GM12878 (cell line): ENCODE measurements around the gene SARS2. TPM values are rescaled to one million over a fixed set of nuclear protein-coding genes. Genes with fewer than 3 reads are reported as not detected.
A peak's percentile ranks its signal among the peaks of the same experiment; 100 is the strongest.

ENCODE experiments used
- ATF7 ChIP-seq: fragments of 450-650 bp; IDR thresholded peaks from 2 replicates; pipeline ENCODE4 v1.6.1; 2016; ENCODE audit warnings: low read depth, mild to moderate bottlenecking
- BCL11A ChIP-seq: IDR thresholded peaks from 2 replicates; pipeline ENCODE4 v1.6.1; 2011; ENCODE audit warnings: low read depth, low read length
- BMI1 ChIP-seq: fragments of 450-650 bp; IDR thresholded peaks from 2 replicates; pipeline ENCODE4 v1.6.1; 2016; ENCODE audit warnings: mild to moderate bottlenecking, moderate library complexity, borderline replicate concordance
- CREM ChIP-seq: IDR thresholded peaks from 2 replicates; pipeline ENCODE4 v1.6.1; 2014; ENCODE audit warnings: antibody characterized with exemption, low read depth
- ETV6 ChIP-seq, 2 experiments: fragments of 450-650 bp in 1 of 2; IDR thresholded peaks in 1 of 2; conservative IDR thresholded peaks in 1 of 2; 2 replicates each; pipeline ENCODE4 v1.6.1; 2014; ENCODE audit warnings: antibody characterized with exemption in 1 of 2, borderline replicate concordance in 1 of 2, low read depth in 1 of 2, mild to moderate bottlenecking in 1 of 2, moderate library complexity in 1 of 2
- HDGF ChIP-seq: fragments of 450-650 bp; IDR thresholded peaks from 2 replicates; pipeline ENCODE4 v1.6.1; 2016; ENCODE audit warnings: antibody characterized with exemption
- JUNB ChIP-seq: IDR thresholded peaks from 2 replicates; pipeline ENCODE4 v1.6.1; 2016; ENCODE audit warnings: antibody characterized with exemption, mild to moderate bottlenecking
- KDM1A ChIP-seq: fragments of 200-600 bp; sonication (generic); IDR thresholded peaks from 2 replicates; pipeline ENCODE4 v1.6.1; 2016; ENCODE audit warnings: borderline replicate concordance
- LARP7 ChIP-seq: fragments of 450-650 bp; IDR thresholded peaks from 2 replicates; pipeline ENCODE4 v1.6.1; 2017; ENCODE audit warnings: mild to moderate bottlenecking
- NFYA ChIP-seq: IDR thresholded peaks from 2 replicates; pipeline ENCODE4 v1.6.1; 2011; ENCODE audit warnings: low read depth, mild to moderate bottlenecking, low read length, improper control_type of control experiment, borderline replicate concordance
- POLR2AphosphoS2 ChIP-seq: IDR thresholded peaks from 2 replicates; pipeline ENCODE4 v1.6.1; 2011; ENCODE audit warnings: low read depth, mild to moderate bottlenecking, low read length, improper control_type of control experiment, moderate library complexity
- SPI1 ChIP-seq: IDR thresholded peaks from 2 replicates; pipeline ENCODE4 v1.6.1; 2011; ENCODE audit warnings: low read depth, mild to moderate bottlenecking, low read length, moderate library complexity, borderline replicate concordance; ENCODE audit not compliant: insufficient read depth
- TBL1XR1 ChIP-seq: IDR thresholded peaks from 2 replicates; pipeline ENCODE4 v1.6.1; 2012; ENCODE audit warnings: low read depth, low read length, improper control_type of control experiment
- WRNIP1 ChIP-seq: IDR thresholded peaks from 2 replicates; pipeline ENCODE4 v1.6.1; 2011; ENCODE audit warnings: low read depth, low read length, improper control_type of control experiment, borderline replicate concordance
- ZNF207 ChIP-seq: fragments of 450-650 bp; IDR thresholded peaks from 2 replicates; pipeline ENCODE4 v1.6.1; 2014; ENCODE audit warnings: antibody characterized with exemption, mild to moderate bottlenecking, borderline replicate concordance
- ZNF274 ChIP-seq: IDR thresholded peaks from one replicate; pipeline ENCODE4 v1.8.0; 2011; ENCODE audit not compliant: insufficient read length, insufficient read depth
- polyA plus RNA-seq, 11 experiments: library from polyadenylated mRNA; depleted of rRNA in 4 of 11; unstranded in 6 of 11; stranded (reverse) in 5 of 11; fragments of >200 nt; fragmentation: Nextera tagmentation in 4 of 11; fragmentation: Illumina TruSeq in 1 of 11; extraction: Ambion mirVana in 4 of 11; extraction: Trizol in 1 of 11; gene quantifications; 1 replicate in 1 of 11; 2 replicates in 10 of 11; pipeline versions ENCODE4 v1.2.1 to v1.2.3, GENCODE V29; 2011 to 2016; ENCODE audit warnings: inconsistent platforms in 2 of 11, missing spikeins in 2 of 11, low read depth in 1 of 11
- total RNA-seq, 4 experiments: library from RNA; depleted of rRNA in 3 of 4; stranded (reverse); fragments of >200 nt in 3 of 4; fragmentation: Illumina TruSeq in 1 of 4; extraction: Trizol in 1 of 4; gene quantifications; 2 replicates each; pipeline versions ENCODE4 v1.2.1 to v1.2.3, GENCODE V29; 2013 to 2021
- TF ChIP-seq, protein P1 (sequence below): IDR thresholded peaks from 2 replicates; pipeline ENCODE4 v1.6.1; 2011; ENCODE audit warnings: low read depth, mild to moderate bottlenecking, low read length, moderate library complexity, borderline replicate concordance; ENCODE audit errors: extremely low read depth
- TF ChIP-seq, protein P2 (sequence below): fragments of 450-650 bp; IDR thresholded peaks from 2 replicates; pipeline ENCODE4 v1.6.1; 2017; ENCODE audit warnings: mild to moderate bottlenecking, low read depth, inconsistent platforms; ENCODE audit not compliant: poor library complexity, severe bottlenecking
- TF ChIP-seq, protein P3 (sequence below): fragments of 450-650 bp; formaldehyde crosslinking; IDR thresholded peaks from 2 replicates; pipeline ENCODE4 v1.4.0; 2022; ENCODE audit warnings: mild to moderate bottlenecking, moderate library complexity
- TF ChIP-seq, protein P4 (sequence below), 3 experiments: IDR thresholded peaks in 2 of 3; conservative IDR thresholded peaks in 1 of 3; 2 replicates each; pipeline ENCODE4 v1.5.1; 2011; ENCODE audit warnings: low read depth in 3 of 3, low read length in 3 of 3, mild to moderate bottlenecking in 3 of 3, control low read depth in 2 of 3, moderate library complexity in 2 of 3, inconsistent platforms in 1 of 3, mixed read lengths in 1 of 3; ENCODE audit not compliant: control insufficient read depth in 2 of 3, insufficient read depth in 1 of 3; ENCODE audit errors: extremely low read depth in 1 of 3
- TF ChIP-seq, protein P5 (sequence below): IDR thresholded peaks from 2 replicates; pipeline ENCODE4 v1.6.1; 2012; ENCODE audit warnings: low read depth, low read length, improper control_type of control experiment

SARS2 gene
- total and polyA plus RNA-seq, 10 of the 15 experiments (the other 5 are each of a cell fraction or from before 2014, with no cell fraction given) = 2.6 to 50.3 (median 27.5) TPM

DNA sequence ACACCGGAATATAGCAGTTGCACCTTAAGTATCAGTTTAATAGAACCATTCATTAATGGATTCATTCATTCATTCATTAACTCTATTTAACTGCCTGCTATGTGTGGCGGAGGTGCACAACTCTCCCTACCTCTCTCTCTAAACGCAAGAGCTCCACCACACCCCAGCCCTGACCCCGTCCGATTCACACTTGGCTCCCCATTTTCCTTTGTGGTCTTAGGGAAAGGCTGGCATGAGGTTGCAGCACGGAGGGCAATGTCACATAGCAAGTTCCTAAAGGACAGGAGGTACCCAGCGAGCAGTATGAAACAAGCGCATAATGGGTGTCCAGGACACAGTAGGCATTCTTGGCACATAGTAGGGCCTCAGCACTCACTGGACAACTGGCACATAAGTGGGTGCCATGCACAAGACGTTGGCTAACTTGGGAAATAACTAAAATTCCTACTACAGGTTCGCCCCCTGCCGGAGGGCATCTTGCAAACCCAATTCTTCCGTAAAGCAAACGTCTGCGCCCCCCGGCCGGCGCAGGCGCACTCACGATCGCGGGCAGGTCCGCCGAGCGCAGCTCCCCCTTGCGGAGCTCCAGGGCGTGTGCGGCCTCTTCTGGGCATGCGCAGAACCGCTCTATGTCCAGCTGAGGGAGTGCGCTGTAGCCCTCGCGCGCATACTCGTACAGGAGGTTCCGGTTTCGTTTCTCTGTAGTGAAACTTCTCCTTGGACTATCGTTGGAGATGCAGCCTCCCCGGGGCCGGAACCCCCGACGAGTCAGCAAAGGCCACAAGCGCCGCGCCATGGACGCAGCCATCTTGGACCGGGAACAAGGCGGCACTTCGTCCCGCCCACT, at the start of gene SARS2 (continued):
- peak; percentile 100 for TF ChIP-seq WRNIP1
- TF ChIP-seq, protein P1, sequence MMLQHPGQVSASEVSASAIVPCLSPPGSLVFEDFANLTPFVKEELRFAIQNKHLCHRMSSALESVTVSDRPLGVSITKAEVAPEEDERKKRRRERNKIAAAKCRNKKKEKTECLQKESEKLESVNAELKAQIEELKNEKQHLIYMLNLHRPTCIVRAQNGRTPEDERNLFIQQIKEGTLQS = no peak
- TF ChIP-seq ATF7 = no peak
- peak; percentile 41; the same call in 1 of the 2 replicates for TF ChIP-seq BMI1
- no peak for TF ChIP-seq ETV6 (conservative IDR thresholded peaks at IDR 0.05 in 1 of 2, IDR thresholded peaks at IDR 0.05 in 1 of 2; ENCODE audit: borderline replicate concordance in 1 of 2, low read depth in 1 of 2)
- no peak; the same call in 1 of the 2 replicates for TF ChIP-seq POLR2AphosphoS2
- no peak for TF ChIP-seq CREM
- TF ChIP-seq, protein P2, sequence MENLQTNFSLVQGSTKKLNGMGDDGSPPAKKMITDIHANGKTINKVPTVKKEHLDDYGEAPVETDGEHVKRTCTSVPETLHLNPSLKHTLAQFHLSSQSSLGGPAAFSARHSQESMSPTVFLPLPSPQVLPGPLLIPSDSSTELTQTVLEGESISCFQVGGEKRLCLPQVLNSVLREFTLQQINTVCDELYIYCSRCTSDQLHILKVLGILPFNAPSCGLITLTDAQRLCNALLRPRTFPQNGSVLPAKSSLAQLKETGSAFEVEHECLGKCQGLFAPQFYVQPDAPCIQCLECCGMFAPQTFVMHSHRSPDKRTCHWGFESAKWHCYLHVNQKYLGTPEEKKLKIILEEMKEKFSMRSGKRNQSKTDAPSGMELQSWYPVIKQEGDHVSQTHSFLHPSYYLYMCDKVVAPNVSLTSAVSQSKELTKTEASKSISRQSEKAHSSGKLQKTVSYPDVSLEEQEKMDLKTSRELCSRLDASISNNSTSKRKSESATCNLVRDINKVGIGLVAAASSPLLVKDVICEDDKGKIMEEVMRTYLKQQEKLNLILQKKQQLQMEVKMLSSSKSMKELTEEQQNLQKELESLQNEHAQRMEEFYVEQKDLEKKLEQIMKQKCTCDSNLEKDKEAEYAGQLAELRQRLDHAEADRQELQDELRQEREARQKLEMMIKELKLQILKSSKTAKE = peak; percentile 73
- no peak for TF ChIP-seq ZNF274
- TF ChIP-seq, protein P3, sequence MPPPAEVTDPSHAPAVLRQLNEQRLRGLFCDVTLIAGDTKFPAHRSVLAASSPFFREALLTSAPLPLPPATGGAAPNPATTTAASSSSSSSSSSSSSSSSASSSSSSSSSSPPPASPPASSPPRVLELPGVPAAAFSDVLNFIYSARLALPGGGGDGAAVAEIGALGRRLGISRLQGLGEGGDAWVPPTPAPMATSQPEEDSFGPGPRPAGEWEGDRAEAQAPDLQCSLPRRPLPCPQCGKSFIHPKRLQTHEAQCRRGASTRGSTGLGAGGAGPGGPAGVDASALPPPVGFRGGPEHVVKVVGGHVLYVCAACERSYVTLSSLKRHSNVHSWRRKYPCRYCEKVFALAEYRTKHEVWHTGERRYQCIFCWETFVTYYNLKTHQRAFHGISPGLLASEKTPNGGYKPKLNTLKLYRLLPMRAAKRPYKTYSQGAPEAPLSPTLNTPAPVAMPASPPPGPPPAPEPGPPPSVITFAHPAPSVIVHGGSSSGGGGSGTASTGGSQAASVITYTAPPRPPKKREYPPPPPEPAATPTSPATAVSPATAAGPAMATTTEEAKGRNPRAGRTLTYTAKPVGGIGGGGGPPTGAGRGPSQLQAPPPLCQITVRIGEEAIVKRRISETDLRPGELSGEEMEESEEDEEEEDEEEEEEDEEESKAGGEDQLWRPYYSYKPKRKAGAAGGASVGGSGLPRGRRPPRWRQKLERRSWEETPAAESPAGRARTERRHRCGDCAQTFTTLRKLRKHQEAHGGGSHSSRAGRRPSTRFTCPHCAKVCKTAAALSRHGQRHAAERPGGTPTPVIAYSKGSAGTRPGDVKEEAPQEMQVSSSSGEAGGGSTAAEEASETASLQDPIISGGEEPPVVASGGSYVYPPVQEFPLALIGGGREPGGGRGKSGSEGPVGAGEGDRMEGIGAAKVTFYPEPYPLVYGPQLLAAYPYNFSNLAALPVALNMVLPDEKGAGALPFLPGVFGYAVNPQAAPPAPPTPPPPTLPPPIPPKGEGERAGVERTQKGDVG (CRISPR knock-in tag) = no peak
- TF ChIP-seq HDGF = no peak
- peak; percentile 94; the same call in 1 of the 2 replicates for TF ChIP-seq ZNF207
- TF ChIP-seq, protein P4, sequence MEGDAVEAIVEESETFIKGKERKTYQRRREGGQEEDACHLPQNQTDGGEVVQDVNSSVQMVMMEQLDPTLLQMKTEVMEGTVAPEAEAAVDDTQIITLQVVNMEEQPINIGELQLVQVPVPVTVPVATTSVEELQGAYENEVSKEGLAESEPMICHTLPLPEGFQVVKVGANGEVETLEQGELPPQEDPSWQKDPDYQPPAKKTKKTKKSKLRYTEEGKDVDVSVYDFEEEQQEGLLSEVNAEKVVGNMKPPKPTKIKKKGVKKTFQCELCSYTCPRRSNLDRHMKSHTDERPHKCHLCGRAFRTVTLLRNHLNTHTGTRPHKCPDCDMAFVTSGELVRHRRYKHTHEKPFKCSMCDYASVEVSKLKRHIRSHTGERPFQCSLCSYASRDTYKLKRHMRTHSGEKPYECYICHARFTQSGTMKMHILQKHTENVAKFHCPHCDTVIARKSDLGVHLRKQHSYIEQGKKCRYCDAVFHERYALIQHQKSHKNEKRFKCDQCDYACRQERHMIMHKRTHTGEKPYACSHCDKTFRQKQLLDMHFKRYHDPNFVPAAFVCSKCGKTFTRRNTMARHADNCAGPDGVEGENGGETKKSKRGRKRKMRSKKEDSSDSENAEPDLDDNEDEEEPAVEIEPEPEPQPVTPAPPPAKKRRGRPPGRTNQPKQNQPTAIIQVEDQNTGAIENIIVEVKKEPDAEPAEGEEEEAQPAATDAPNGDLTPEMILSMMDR (IDR thresholded peaks at IDR 0.05 in 2 of 3, conservative IDR thresholded peaks at IDR 0.05 in 1 of 3; ENCODE audit: control insufficient read depth in 2 of 3, extremely low read depth in 1 of 3, insufficient read depth in 1 of 3, low read depth in 3 of 3, low read length in 3 of 3) = peak; percentile 98 to 100 (median 99); a peak in 5 of 6 replicates
- no peak for TF ChIP-seq JUNB
- TF ChIP-seq NFYA = no peak
- no peak for TF ChIP-seq KDM1A
- no peak for TF ChIP-seq BCL11A
- TF ChIP-seq LARP7 = peak; percentile 51; the same call in 1 of the 2 replicates
- TF ChIP-seq SPI1 = no peak
- TF ChIP-seq TBL1XR1 = no peak
- TF ChIP-seq, protein P5, sequence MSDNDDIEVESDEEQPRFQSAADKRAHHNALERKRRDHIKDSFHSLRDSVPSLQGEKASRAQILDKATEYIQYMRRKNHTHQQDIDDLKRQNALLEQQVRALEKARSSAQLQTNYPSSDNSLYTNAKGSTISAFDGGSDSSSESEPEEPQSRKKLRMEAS = peak; percentile 67; the same call in 1 of the 2 replicates
